ENCODE results near the gene OR1B1. TPM values are rescaled to one million over a fixed set of nuclear protein-coding genes. Genes with fewer than 3 reads are reported as not detected.

Gene OR1B1
- total RNA-seq = not detected

- Histone ChIP-seq H3K9me3 (no peaks in the 10 kb centered on the region), H3K27me3 (no peaks in the 10 kb centered on the region), H3K4me1 (no peaks in the 10 kb centered on the region), H3K4me3 (no peak within 1 kb of the TSS), H3K36me3 (no peaks in the 10 kb centered on the region), H3K27ac (no peak within 1 kb of the TSS)
- DNase-seq (ENCODE audit: extremely low spot score in 2 of 2) = no peak
- intact Hi-C loops (cut with DNase I) = no loop called here
- TF ChIP-seq CTCF (IDR thresholded peaks at IDR 0.05) (no peak), POLR2A (IDR thresholded peaks at IDR 0.05) (no peak), POLR2AphosphoS5 (IDR thresholded peaks at IDR 0.05; ENCODE audit: insufficient read depth in 1 of 2, low read depth in 1 of 2) (no peak)
These were observed at the start of gene OR1B1 for GRCh38 chr9:122657527-122657926. OR1B1 (minus strand) TSS chr9:122657627.

- H3K9me3 ChIP-seq = no peaks in the 10 kb centered on the region
- TF ChIP-seq CTCF (IDR thresholded peaks at IDR 0.05) (no peak), POLR2A (IDR thresholded peaks at IDR 0.05) (no peak), POLR2AphosphoS5 (IDR thresholded peaks at IDR 0.05; ENCODE audit: insufficient read depth in 1 of 2, low read depth in 1 of 2) (no peak)
- no peaks in the 10 kb centered on the region for H3K36me3 ChIP-seq
- no peaks in the 10 kb centered on the region for H3K4me1 ChIP-seq
- no peaks in the 10 kb centered on the region for H3K27me3 ChIP-seq
- no peak for DNase-seq (ENCODE audit: extremely low spot score in 2 of 2)
- no peak overlapping the region for H3K27ac ChIP-seq
- H3K4me3 ChIP-seq = no peak overlapping the region
- intact Hi-C loops (cut with DNase I) = no loop called here
These were observed 38.3 kb upstream of the OR1B1 start for GRCh38 chr9:122695696-122696095.

GRCh38 chr9:122684851-122685250 is 27.4 kb upstream of the OR1B1 start:
- H3K27ac ChIP-seq = no peak overlapping the region
- H3K36me3 ChIP-seq = no peaks in the 10 kb centered on the region
- no peaks in the 10 kb centered on the region for H3K27me3 ChIP-seq
- no peaks in the 10 kb centered on the region for H3K9me3 ChIP-seq
- H3K4me3 ChIP-seq = no peak overlapping the region
- intact Hi-C loops (cut with DNase I) = no loop called here
- H3K4me1 ChIP-seq = no peaks in the 10 kb centered on the region
- TF ChIP-seq POLR2AphosphoS5 (IDR thresholded peaks at IDR 0.05; ENCODE audit: insufficient read depth in 1 of 2, low read depth in 1 of 2) = no peak
- TF ChIP-seq CTCF (IDR thresholded peaks at IDR 0.05) = no peak
- no peak for TF ChIP-seq POLR2A (IDR thresholded peaks at IDR 0.05)
- DNase-seq (ENCODE audit: extremely low spot score in 2 of 2) = no peak

GRCh38 chr9:122672481-122672880 is 15.1 kb upstream of the OR1B1 start:
- H3K4me1 ChIP-seq = no peaks in the 10 kb centered on the region
- no peak overlapping the region for H3K27ac ChIP-seq
- H3K9me3 ChIP-seq = no peaks in the 10 kb centered on the region
- DNase-seq (ENCODE audit: extremely low spot score in 2 of 2) = no peak
- no peaks in the 10 kb centered on the region for H3K36me3 ChIP-seq
- TF ChIP-seq CTCF (IDR thresholded peaks at IDR 0.05) (no peak), POLR2A (IDR thresholded peaks at IDR 0.05) (no peak)
- H3K27me3 ChIP-seq = no peaks in the 10 kb centered on the region
- no peak overlapping the region for H3K4me3 ChIP-seq
- intact Hi-C loops (cut with DNase I) = no loop called here

GRCh38 chr9:122661416-122661815 is 4.0 kb upstream of the OR1B1 start, which contains the start of gene OR1L1:
OR1L1 (plus strand) TSS chr9:122661716; CDS start chr9:122661716, 0 bp downstream.
- no peak for DNase-seq (ENCODE audit: extremely low spot score in 2 of 2)
- Histone ChIP-seq H3K4me1 (no peaks in the 10 kb centered on the region), H3K27ac (no peak within 1 kb of the TSS), H3K4me3 (no peak within 1 kb of the TSS), H3K27me3 (no peaks in the 10 kb centered on the region), H3K36me3 (no peaks in the 10 kb centered on the region), H3K9me3 (no peaks in the 10 kb centered on the region)
- intact Hi-C loops (cut with DNase I) = no loop called here
- no peak for TF ChIP-seq POLR2A (IDR thresholded peaks at IDR 0.05)
- TF ChIP-seq CTCF (IDR thresholded peaks at IDR 0.05) = no peak
- TF ChIP-seq POLR2AphosphoS5 (IDR thresholded peaks at IDR 0.05; ENCODE audit: insufficient read depth in 1 of 2, low read depth in 1 of 2) = no peak

All from vagina (tissue), 2 donors.